Measurements from ENCODE around the gene FRAT2.
A peak's percentile ranks its signal among the peaks of the same experiment; 100 is the strongest.
"Not testable (repeated sequence)": the region's sequence is repeated elsewhere in the genome, so short reads cannot be mapped to it uniquely, and the experiment has no call there.

FRAT2 gene

GRCh38 chr10:97302088-97302791 lies 32.3 kb downstream of the FRAT2 start:
- H3K9me3 ChIP-seq (ENCODE audit: control insufficient read depth, insufficient read depth, low read length): no peaks in the 10 kb centered on the region
- no peaks in the 10 kb centered on the region for H3K36me3 ChIP-seq (ENCODE audit: insufficient read depth, low read length)
- H3K4me1 ChIP-seq (ENCODE audit: insufficient read depth, low read length): no peaks in the 10 kb centered on the region
- H3K9ac ChIP-seq (ENCODE audit: low read depth, low read length): no peak overlapping the region

DNA sequence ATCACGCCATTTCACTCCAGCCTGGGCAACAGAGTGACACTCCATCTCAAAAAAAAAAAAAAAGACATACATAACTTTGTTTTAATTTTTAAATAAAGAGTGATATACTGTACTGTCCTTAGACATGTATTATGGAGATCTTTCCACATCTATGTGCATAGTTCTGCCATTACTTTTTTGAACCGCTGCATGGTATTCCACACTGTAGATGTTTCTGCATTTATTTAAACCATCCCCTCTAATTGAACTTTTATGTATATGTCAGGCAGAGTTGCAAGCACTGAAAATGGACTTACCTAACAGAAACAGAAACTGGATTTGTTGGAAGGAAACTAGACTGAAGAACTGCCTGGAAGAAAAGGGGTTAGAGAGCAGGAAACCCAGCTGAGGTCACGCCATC lies 33.5 kb downstream of the FRAT2 start:
- Histone ChIP-seq H3K9me3 (ENCODE audit: control insufficient read depth, insufficient read depth, low read length) (no peaks in the 10 kb centered on the region), H3K36me3 (ENCODE audit: insufficient read depth, low read length) (no peaks in the 10 kb centered on the region), H3K9ac (ENCODE audit: low read depth, low read length) (no peak overlapping the region), H3K4me1 (ENCODE audit: insufficient read depth, low read length) (no peaks in the 10 kb centered on the region)

DNA sequence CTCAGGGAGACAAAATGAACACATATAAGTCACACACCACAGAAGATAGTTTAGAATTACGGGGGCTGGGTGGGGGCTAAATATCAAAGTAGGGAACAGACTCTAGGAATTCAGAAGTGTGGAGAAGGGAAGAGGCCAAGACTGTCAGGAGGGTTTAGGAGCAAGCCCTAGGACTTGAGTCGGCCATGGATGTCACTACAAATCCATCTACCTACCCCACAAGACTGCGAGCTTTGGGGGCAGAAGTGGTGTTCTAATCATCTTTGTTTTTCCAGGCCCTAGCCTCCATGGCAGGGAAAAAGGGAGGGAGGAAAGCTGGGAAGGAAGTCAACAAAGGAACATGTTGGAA lies 36.3 kb downstream of the FRAT2 start:
- Histone ChIP-seq H3K4me1 (ENCODE audit: insufficient read depth, low read length) (no peaks in the 10 kb centered on the region), H3K36me3 (ENCODE audit: insufficient read depth, low read length) (no peaks in the 10 kb centered on the region), H3K9me3 (ENCODE audit: control insufficient read depth, insufficient read depth, low read length) (no peaks in the 10 kb centered on the region), H3K9ac (ENCODE audit: low read depth, low read length) (no peak overlapping the region)

DNA sequence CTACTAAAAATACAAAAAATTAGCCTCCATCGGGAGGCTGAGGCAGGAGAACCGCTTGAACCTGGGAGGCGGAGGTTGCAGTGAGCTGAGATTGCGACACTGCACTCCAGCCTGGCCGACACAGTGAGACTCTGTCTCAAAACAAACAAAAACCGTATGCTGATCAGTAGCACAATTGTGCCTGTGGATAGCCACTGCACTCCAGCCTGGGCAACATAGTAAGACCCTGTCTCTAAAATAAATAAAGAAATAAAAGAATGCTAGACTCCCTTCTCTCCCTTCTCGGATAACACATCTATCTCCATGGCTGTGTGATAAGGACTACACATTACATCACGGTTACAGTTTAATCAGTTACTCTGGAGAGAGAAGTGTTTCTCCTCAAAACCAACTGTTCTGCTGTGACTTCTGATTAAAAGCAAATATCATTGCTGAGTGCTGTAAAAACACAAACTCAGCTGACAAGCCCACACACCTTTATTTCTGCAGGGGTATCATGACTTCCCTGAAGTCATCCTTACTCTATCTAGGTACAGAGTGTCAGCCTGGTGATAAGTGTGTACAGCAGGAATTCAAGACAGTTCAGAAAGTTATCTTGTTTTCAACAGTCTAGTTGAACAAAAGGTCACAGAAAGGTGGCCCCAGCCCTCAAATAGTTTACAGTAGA lies 36.8 kb downstream of the FRAT2 start:
- no peaks in the 10 kb centered on the region for H3K4me1 ChIP-seq (ENCODE audit: insufficient read depth, low read length)

DNA sequence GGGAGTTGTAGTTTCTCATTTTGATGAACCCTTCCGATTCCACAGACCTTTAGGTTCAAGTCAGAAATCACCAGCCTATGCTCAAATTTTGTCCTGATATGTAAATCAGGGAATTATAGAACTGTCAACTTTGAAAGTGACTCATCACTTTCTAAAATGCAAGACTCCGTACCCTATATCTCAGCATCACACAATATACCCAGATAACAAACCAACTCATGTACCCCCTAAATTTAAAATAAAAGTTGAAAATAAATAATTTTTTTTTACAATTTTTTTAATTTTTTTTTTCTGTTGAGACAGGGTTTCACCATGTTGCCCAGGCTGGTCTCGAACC lies 41.7 kb downstream of the FRAT2 start:
- 0 out of 2 replicates have a peak, but pooled peaks cover 4% of the 10 kb centered on the region for H3K4me1 ChIP-seq (ENCODE audit: insufficient read depth, low read length)
- no peak overlapping the region for H3K9ac ChIP-seq (ENCODE audit: low read depth, low read length)
- no peaks in the 10 kb centered on the region for H3K36me3 ChIP-seq (ENCODE audit: insufficient read depth, low read length)
- H3K9me3 ChIP-seq (ENCODE audit: control insufficient read depth, insufficient read depth, low read length): no peaks in the 10 kb centered on the region

More for the DNA sequence above, 36.8 kb downstream of the FRAT2 start:
- no peak overlapping the region for H3K9ac ChIP-seq (ENCODE audit: low read depth, low read length)
- no peaks in the 10 kb centered on the region for H3K36me3 ChIP-seq (ENCODE audit: insufficient read depth, low read length)
- no peaks in the 10 kb centered on the region for H3K9me3 ChIP-seq (ENCODE audit: control insufficient read depth, insufficient read depth, low read length)

- Histone ChIP-seq H3K36me3 (ENCODE audit: insufficient read depth, low read length) (no peaks in the 10 kb centered on the region), H3K9me3 (ENCODE audit: control insufficient read depth, insufficient read depth, low read length) (no peaks in the 10 kb centered on the region), H3K4me1 (ENCODE audit: insufficient read depth, low read length) (0 out of 2 replicates have a peak, but pooled peaks cover 4% of the 10 kb centered on the region), H3K9ac (ENCODE audit: low read depth, low read length) (peak within 1 kb of the TSS; percentile 61)
Measured at GRCh38 chr10:97292097-97292861, 42.2 kb downstream of the FRAT2 start, which contains the start of gene ARHGAP19. Gene ARHGAP19, minus strand, starts transcription at chr10:97292637. Its CDS starts 10 bp downstream, at chr10:97292627.

- Histone ChIP-seq H3K4me1 (ENCODE audit: insufficient read depth, low read length) (0 out of 2 replicates have a peak, but pooled peaks cover 4% of the 10 kb centered on the region), H3K9me3 (ENCODE audit: control insufficient read depth, insufficient read depth, low read length) (no peaks in the 10 kb centered on the region)
Measured at GRCh38 chr10:97291357-97292096, 43.0 kb downstream of the FRAT2 start.

DNA sequence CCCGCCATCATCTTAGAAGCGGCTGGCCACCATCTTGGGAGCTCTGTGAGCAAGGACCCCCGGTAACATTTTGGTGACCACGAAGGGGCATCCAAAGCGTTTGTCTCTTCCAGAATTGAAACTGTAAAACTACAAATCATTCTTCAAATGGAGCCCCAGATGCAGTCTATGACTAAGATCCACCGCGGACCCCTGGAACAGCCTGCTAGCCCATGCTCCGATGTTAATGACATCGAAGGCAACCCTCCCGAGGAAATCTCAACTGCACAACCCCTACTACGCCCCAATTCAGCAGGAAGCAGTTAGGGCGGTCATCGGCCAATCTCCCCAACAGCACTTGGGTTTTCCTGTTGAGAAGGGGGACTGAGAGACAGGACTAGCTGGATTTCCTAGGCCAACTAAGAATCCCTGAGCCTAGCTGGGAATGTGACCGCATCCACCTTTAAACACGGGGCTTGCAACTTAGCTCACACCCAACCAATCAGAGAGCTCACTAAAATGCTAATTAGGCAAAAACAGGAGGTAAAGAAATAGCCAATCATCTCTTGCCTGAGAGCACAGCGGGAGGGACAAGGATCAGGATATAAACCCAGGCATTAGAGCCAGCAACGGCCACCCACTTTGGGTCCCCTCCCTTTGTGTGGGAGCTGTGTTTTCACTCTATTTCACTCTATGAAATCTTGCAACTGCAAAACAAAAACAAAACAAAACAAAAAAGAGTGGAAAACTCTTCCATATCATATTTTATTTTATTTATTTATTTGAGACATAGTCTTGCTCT lies 43.8 kb downstream of the FRAT2 start:
- peak overlapping the region; percentile 61; the same call in 1 of the 2 replicates for H3K9ac ChIP-seq (ENCODE audit: low read depth, low read length)

More at GRCh38 chr10:97291357-97292096, 43.0 kb downstream of the FRAT2 start:
- Histone ChIP-seq H3K36me3 (ENCODE audit: insufficient read depth, low read length) (no peaks in the 10 kb centered on the region), H3K9ac (ENCODE audit: low read depth, low read length) (peak overlapping the region; percentile 61)

DNA sequence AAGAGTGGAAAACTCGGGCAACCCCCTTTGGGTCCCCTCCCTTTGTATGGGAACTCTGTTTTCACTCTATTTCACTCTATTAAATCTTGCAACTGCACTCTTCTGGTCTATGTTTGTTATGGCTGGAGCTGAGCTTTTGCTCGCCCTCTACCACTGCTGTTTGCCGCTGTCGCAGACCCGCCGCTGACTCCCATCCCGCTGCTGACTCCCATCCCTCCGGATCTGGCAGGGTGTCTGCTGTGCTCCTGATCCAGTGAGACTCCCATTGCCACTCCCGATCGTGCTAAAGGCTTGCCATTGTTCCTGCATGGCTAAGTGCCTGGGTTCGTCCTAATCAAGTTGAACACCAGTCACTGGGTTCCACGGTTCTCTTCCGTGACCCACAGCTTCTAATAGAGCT lies 44.5 kb downstream of the FRAT2 start:
- not testable (repeated sequence) for H3K9me3 ChIP-seq (ENCODE audit: control insufficient read depth, insufficient read depth, low read length); H3K9ac ChIP-seq (ENCODE audit: low read depth, low read length); H3K4me1 ChIP-seq (ENCODE audit: insufficient read depth, low read length); H3K36me3 ChIP-seq (ENCODE audit: insufficient read depth, low read length)

More for the DNA sequence above, 43.8 kb downstream of the FRAT2 start:
- not testable (repeated sequence) for H3K9me3 ChIP-seq (ENCODE audit: control insufficient read depth, insufficient read depth, low read length); H3K36me3 ChIP-seq (ENCODE audit: insufficient read depth, low read length); H3K4me1 ChIP-seq (ENCODE audit: insufficient read depth, low read length)
